Spinal cord (tissue), 10 donors: Measurements from ENCODE around the gene ZNF565. TPM values are rescaled to one million over a fixed set of nuclear protein-coding genes. Genes with fewer than 3 reads are reported as not detected.

Experiments
- DNase-seq, 6 donors: peaks; one replicate each; pipeline versions ENCODE4 v3.0.0 to v3.0.0-alpha.2; 2013 to 2015; ENCODE audit warnings: low spot score in 6 of 6, low read depth in 4 of 6
- H3K27ac ChIP-seq: one replicate; pipeline ENCODE4 v1.5.1; 2013; ENCODE audit warnings: low read depth, low read length, control low read depth
- H3K27me3 ChIP-seq: one replicate; pipeline ENCODE4 v1.6.1; 2013; ENCODE audit warnings: low read length; ENCODE audit not compliant: control insufficient read depth, insufficient read depth
- H3K36me3 ChIP-seq: one replicate; pipeline ENCODE4 v1.6.1; 2013; ENCODE audit warnings: low read length; ENCODE audit not compliant: control insufficient read depth, insufficient read depth
- H3K4me1 ChIP-seq: one replicate; pipeline ENCODE4 v1.6.1; 2013; ENCODE audit warnings: low read length; ENCODE audit not compliant: control insufficient read depth, insufficient read depth
- H3K4me3 ChIP-seq: one replicate; pipeline ENCODE4 v1.5.1; 2013; ENCODE audit warnings: low read depth, low read length, control low read depth
- H3K9me3 ChIP-seq: one replicate; pipeline ENCODE4 v1.6.1; 2013; ENCODE audit warnings: low read length; ENCODE audit not compliant: control insufficient read depth, insufficient read depth
- WGBS: methylation state at CpG from one replicate; pipeline ENCODE4 v1.1.5; 2013; ENCODE audit warnings: missing lambda C conversion rate; ENCODE audit not compliant: insufficient coverage; 5-methylcytosine and 5-hydroxymethylcytosine counted together
- long read RNA-seq, 4 donors: transcript quantifications; one replicate each; lab custom pipeline, GENCODE V29; 2026
- polyA plus RNA-seq, 2 donors: library from polyadenylated mRNA; unstranded; fragments of 120-200 nt; gene quantifications; one replicate each; pipeline ENCODE4 v1.2.1, GENCODE V29; 2013; ENCODE audit not compliant: insufficient read length in 2 of 2
- total RNA-seq, 2 donors: library from RNA; depleted of rRNA in 1 of 2; stranded (reverse); fragments of 120-200 nt in 1 of 2; fragments of >200 nt in 1 of 2; gene quantifications; one replicate each; pipeline versions ENCODE4 v1.2.3 to v1.2.4, GENCODE V29; 2013 to 2014
- donor health status: healthy.

Gene ZNF565
- total RNA-seq (10 to 100 TPM; 12.1 to 12.9 TPM), polyA plus RNA-seq (10 to 100 TPM in 1 of 2 donors, 1 to 10 TPM in 1; 9.7 to 11.0 TPM)
- long read RNA-seq, donor 1, partial matches to known transcripts, result 5 of 18 reads
- long read RNA-seq, donor 1, other reads (novel, unspliced or antisense), result 13 of 18 reads
- long read RNA-seq, donor 2, partial matches to known transcripts, result 21 of 21 reads
- long read RNA-seq, donor 2, other reads (novel, unspliced or antisense), result 0 of 21 reads
- long read RNA-seq, donor 3, partial matches to known transcripts, result 0 of 12 reads
- long read RNA-seq, donor 3, other reads (novel, unspliced or antisense), result 11 of 12 reads
- long read RNA-seq, donor 4, transcript ZNF565-201 (5 exons, 2,023 nt), result major isoform, 5 of 5 reads
- long read RNA-seq, donor 4, partial matches to known transcripts, result 0 of 5 reads
- long read RNA-seq, donor 4, other reads (novel, unspliced or antisense), result 0 of 5 reads

- Histone ChIP-seq H3K4me3 (peak within 1 kb of the TSS; percentile 93), H3K4me1 (peaks cover 14% of the 10 kb centered on the region), H3K36me3 (peaks cover 5% of the 10 kb centered on the region), H3K27me3 (no peaks in the 10 kb centered on the region), H3K9me3 (no peaks in the 10 kb centered on the region), H3K27ac (peak within 1 kb of the TSS; percentile 93)
- WGBS, result under 1% methylated on average over 71 of the region's 73 CpGs
- DNase-seq, result peak; percentile 93 to 100 (median 98)
Observed at GRCh38 chr19:36214386-36215275, at the start of gene ZNF565, which contains the start of gene ZNF146. Gene ZNF565 (minus strand): TSS chr19:36214665. CDS start chr19:36201985, 12,680 bp downstream. Gene ZNF146 (plus strand): TSS chr19:36215106. CDS start chr19:36236441, 21,335 bp downstream.

- 94% methylated on average over 20 of the region's 20 CpGs for WGBS
- H3K27me3 ChIP-seq, result no peaks in the 10 kb centered on the region
- peaks cover 2% of the 10 kb centered on the region for H3K9me3 ChIP-seq
- H3K4me1 ChIP-seq, result peaks cover 15% of the 10 kb centered on the region
- H3K4me3 ChIP-seq, result no peak overlapping the region
- H3K27ac ChIP-seq, result no peak overlapping the region
- DNase-seq, result no peak
- H3K36me3 ChIP-seq, result peaks cover 13% of the 10 kb centered on the region
Observed at GRCh38 chr19:36259211-36259610, 44.7 kb upstream of the ZNF565 start.

- Histone ChIP-seq H3K4me1 (peaks cover 15% of the 10 kb centered on the region), H3K36me3 (peaks cover 13% of the 10 kb centered on the region), H3K27ac (no peak overlapping the region), H3K4me3 (peak overlapping the region; percentile 37), H3K27me3 (no peaks in the 10 kb centered on the region), H3K9me3 (peaks cover 2% of the 10 kb centered on the region)
- 94% methylated on average over 20 of the region's 29 CpGs for WGBS
- DNase-seq, result no peak
Observed at GRCh38 chr19:36258028-36258875, 43.8 kb upstream of the ZNF565 start.

- peaks cover 15% of the 10 kb centered on the region for H3K4me1 ChIP-seq
- WGBS, result 5% methylated on average over 36 of the region's 37 CpGs
- H3K4me3 ChIP-seq, result peak overlapping the region; percentile 37
- H3K9me3 ChIP-seq, result peaks cover 2% of the 10 kb centered on the region
- no peak overlapping the region for H3K27ac ChIP-seq
- peak in 3 of 6 donors; percentile 15 to 82 (median 66) for DNase-seq
- H3K27me3 ChIP-seq, result no peaks in the 10 kb centered on the region
- peaks cover 13% of the 10 kb centered on the region for H3K36me3 ChIP-seq
Observed at GRCh38 chr19:36257520-36257876, 43.0 kb upstream of the ZNF565 start.

- peaks cover 15% of the 10 kb centered on the region for H3K4me1 ChIP-seq
- peak overlapping the region; percentile 37 for H3K4me3 ChIP-seq
- H3K36me3 ChIP-seq, result peaks cover 13% of the 10 kb centered on the region
- peaks cover 2% of the 10 kb centered on the region for H3K9me3 ChIP-seq
- no peaks in the 10 kb centered on the region for H3K27me3 ChIP-seq
- no peak for DNase-seq
- no peak overlapping the region for H3K27ac ChIP-seq
- WGBS, result 64% methylated on average over 42 of the region's 42 CpGs
Observed at GRCh38 chr19:36256853-36257519, 42.5 kb upstream of the ZNF565 start.

- H3K27me3 ChIP-seq, result no peaks in the 10 kb centered on the region
- 97% methylated on average over 15 of the region's 15 CpGs for WGBS
- no peak for DNase-seq
Observed at GRCh38 chr19:36256064-36256463, 41.6 kb upstream of the ZNF565 start.

GRCh38 chr19:36255316-36255715 is 40.9 kb upstream of the ZNF565 start:
- WGBS, result 98% methylated on average over 28 of the region's 28 CpGs
- no peak overlapping the region for H3K27ac ChIP-seq
- peaks cover 13% of the 10 kb centered on the region for H3K36me3 ChIP-seq
- DNase-seq, result no peak
- H3K9me3 ChIP-seq, result peaks cover 2% of the 10 kb centered on the region
- H3K27me3 ChIP-seq, result no peaks in the 10 kb centered on the region
- H3K4me3 ChIP-seq, result no peak overlapping the region
- H3K4me1 ChIP-seq, result peaks cover 15% of the 10 kb centered on the region

More at GRCh38 chr19:36256064-36256463, 41.6 kb upstream of the ZNF565 start:
- Histone ChIP-seq H3K9me3 (peaks cover 2% of the 10 kb centered on the region), H3K4me1 (peaks cover 15% of the 10 kb centered on the region), H3K27ac (no peak overlapping the region), H3K36me3 (peaks cover 13% of the 10 kb centered on the region), H3K4me3 (no peak overlapping the region)

GRCh38 chr19:36254848-36255247 is 40.4 kb upstream of the ZNF565 start:
- H3K4me3 ChIP-seq, result no peak overlapping the region
- no peaks in the 10 kb centered on the region for H3K27me3 ChIP-seq
- peaks cover 2% of the 10 kb centered on the region for H3K9me3 ChIP-seq
- H3K36me3 ChIP-seq, result peaks cover 13% of the 10 kb centered on the region
- peaks cover 15% of the 10 kb centered on the region for H3K4me1 ChIP-seq
- H3K27ac ChIP-seq, result no peak overlapping the region
- WGBS, result 91% methylated on average over 9 of the region's 11 CpGs
- no peak for DNase-seq
